Endothelial cell of umbilical vein (primary cell): ENCODE measurements around the gene WDR27. TPM values are rescaled to one million over a fixed set of nuclear protein-coding genes. Genes with fewer than 3 reads are reported as not detected.

Source experiments
- BruUV-seq: library from RNA; stranded (reverse); fragments of 400-500 nt; replicated peaks from 2 replicates; lab custom pipeline; 2021; lab: Mats Ljungman, UMichigan
- CTCF ChIA-PET: fragments of 300-600, 350-600 bp; sonication (Branson Sonifier 250); formaldehyde crosslinking; loops from one replicate; lab custom pipeline; 2021; ENCODE audit warnings: antibody characterized with exemption, inconsistent platforms; lab: Charles Lee
- POLR2A ChIA-PET: fragments of 300-600, 350-600 bp; sonication (Branson Sonifier 250); formaldehyde crosslinking; loops from one replicate; lab custom pipeline; 2021; ENCODE audit warnings: antibody characterized with exemption, inconsistent platforms; lab: Charles Lee
- DNase-seq: peaks from one replicate; pipeline ENCODE4 v3.0.0-alpha.2; 2011; ENCODE audit warnings: low read depth, low spot score
- FAIRE-seq: peaks from 2 replicates; lab custom pipeline; 2011; peaks lifted over from hg19 to GRCh38; lab: Jason Lieb, UNC
- H2AFZ ChIP-seq: 2 replicates; pipeline ENCODE4 v1.6.0; 2012; ENCODE audit warnings: low read depth, low read length, control low read depth, inconsistent platforms
- H3K27ac ChIP-seq: 2 replicates; pipeline ENCODE4 v1.5.1; 2011; ENCODE audit warnings: low read depth, mild to moderate bottlenecking, control low read depth, low read length, moderate library complexity; ENCODE audit not compliant: insufficient read depth
- H3K27me3 ChIP-seq, 2 experiments: 2 replicates each; pipeline versions ENCODE4 v1.6.0 to v1.6.1; 2011; ENCODE audit warnings: low read length in 2 of 2, mixed read lengths in 1 of 2; ENCODE audit not compliant: control insufficient read depth in 2 of 2, insufficient read depth in 2 of 2
- H3K36me3 ChIP-seq, 2 experiments: 2 replicates in 1 of 2; 3 replicates in 1 of 2; pipeline ENCODE4 v1.5.1; 2011; ENCODE audit warnings: low read length in 2 of 2, mild to moderate bottlenecking in 1 of 2, moderate library complexity in 1 of 2; ENCODE audit not compliant: control insufficient read depth in 2 of 2, insufficient read depth in 2 of 2; ENCODE audit errors: extremely low read depth in 1 of 2
- H3K4me1 ChIP-seq: 3 replicates; pipeline ENCODE4 v1.5.1; 2011; ENCODE audit warnings: mild to moderate bottlenecking, low read length; ENCODE audit not compliant: control insufficient read depth, insufficient read depth; ENCODE audit errors: extremely low read depth
- H3K4me2 ChIP-seq: 2 replicates; pipeline ENCODE4 v1.6.1; 2011; ENCODE audit warnings: low read length, control low read depth, mixed read lengths; ENCODE audit not compliant: insufficient read depth
- H3K4me3 ChIP-seq, 3 experiments: fragments of 200-600 bp in 1 of 3; sonication (generic), shearing (Covaris generic) in 1 of 3; replicated peaks in 1 of 3; 2 replicates each; pipeline ENCODE4 v1.5.1; 2011 to 2016; ENCODE audit warnings: control low read depth in 3 of 3, low read length in 3 of 3, mild to moderate bottlenecking in 2 of 3, inconsistent platforms in 1 of 3, low read depth in 1 of 3, moderate library complexity in 1 of 3; ENCODE audit not compliant: insufficient read depth in 1 of 3
- H3K79me2 ChIP-seq: 2 replicates; pipeline ENCODE4 v1.6.0; 2012; ENCODE audit warnings: low read length, inconsistent platforms; ENCODE audit not compliant: control insufficient read depth, insufficient read depth
- H3K9ac ChIP-seq: replicated peaks from 2 replicates; pipeline ENCODE3; 2011; ENCODE audit warnings: low read length, control low read depth; ENCODE audit not compliant: insufficient read depth; ENCODE audit errors: extremely low read depth
- H3K9me1 ChIP-seq: replicated peaks from 3 replicates; pipeline ENCODE4 v1.6.0; 2011; ENCODE audit warnings: mild to moderate bottlenecking, low read length; ENCODE audit not compliant: control insufficient read depth, insufficient read depth; ENCODE audit errors: extremely low read depth
- H3K9me3 ChIP-seq: replicated peaks from 2 replicates; pipeline ENCODE4 v1.5.1; 2012; ENCODE audit warnings: low read length, inconsistent platforms; ENCODE audit not compliant: control insufficient read depth, insufficient read depth
- H4K20me1 ChIP-seq: replicated peaks from 2 replicates; pipeline ENCODE3; 2011; ENCODE audit warnings: mild to moderate bottlenecking, low read length; ENCODE audit not compliant: control insufficient read depth, insufficient read depth; ENCODE audit errors: extremely low read depth
- EZH2 ChIP-seq: IDR thresholded peaks from 2 replicates; pipeline ENCODE4 v1.6.1; 2012; ENCODE audit warnings: borderline replicate concordance, low read depth, mild to moderate bottlenecking, moderate library complexity, low read length, inconsistent platforms; ENCODE audit not compliant: severe bottlenecking
- FOS ChIP-seq: IDR thresholded peaks from 2 replicates; pipeline ENCODE4 v1.6.1; 2011; ENCODE audit warnings: mild to moderate bottlenecking, low read length, moderate library complexity, borderline replicate concordance; ENCODE audit not compliant: insufficient read depth
- GATA2 ChIP-seq: IDR thresholded peaks from 2 replicates; pipeline ENCODE4 v1.7.0; 2011; ENCODE audit warnings: low read depth, mild to moderate bottlenecking, moderate library complexity, mixed read lengths, low read length; ENCODE audit not compliant: insufficient read length, insufficient read depth
- JUN ChIP-seq: IDR thresholded peaks from 2 replicates; pipeline ENCODE4 v1.6.1; 2011; ENCODE audit warnings: borderline replicate concordance, low read depth; ENCODE audit not compliant: insufficient read length, insufficient read depth
- MYC ChIP-seq: IDR thresholded peaks from one replicate; pipeline ENCODE4 v1.6.1; 2011; ENCODE audit warnings: mild to moderate bottlenecking, low read depth, low read length
- POLR2A ChIP-seq: IDR thresholded peaks from 2 replicates; pipeline ENCODE4 v1.6.1; 2012; ENCODE audit warnings: low read depth, mild to moderate bottlenecking, control low read depth, low read length
- POLR2AphosphoS5 ChIP-seq: IDR thresholded peaks from 2 replicates; pipeline ENCODE4 v1.6.1; 2012; ENCODE audit warnings: low read depth, mild to moderate bottlenecking, control low read depth, low read length, moderate library complexity; ENCODE audit not compliant: insufficient read depth
- dilution Hi-C: fragments of 300-500 bp; cut with MboI; formaldehyde crosslinking; loops from one replicate; pipeline ENCODE4 v1.15.0; 2019; ENCODE audit warnings: low sequenced_read_pairs; ENCODE audit not compliant: extremely low pct_ligation_motif_present
- intact Hi-C: fragments of 100-400 bp; cut with micrococcal nuclease; formaldehyde crosslinking; loops from one replicate; pipeline ENCODE4 v1.10.0; 2022
- polyA plus RNA-seq, 4 experiments: library from polyadenylated mRNA; depleted of rRNA in 3 of 4; stranded (reverse) in 3 of 4; unstranded in 1 of 4; fragments of >200 nt; gene quantifications; 2 replicates each; pipeline versions ENCODE4 v1.2.1 to v1.2.3, GENCODE V29; 2011 to 2012; ENCODE audit warnings: missing spikeins in 1 of 4
- total RNA-seq: library from RNA; stranded (reverse); gene quantifications from 2 replicates; pipeline ENCODE4 v1.2.3, GENCODE V29; 2021
- TF ChIP-seq, protein P1 (sequence below), 2 donors: IDR thresholded peaks; 1 replicate in 1 of 2; 2 replicates in 1 of 2; pipeline ENCODE4 v1.5.1; 2011; ENCODE audit warnings: low read length in 2 of 2, mild to moderate bottlenecking in 2 of 2, moderate library complexity in 2 of 2, control low read depth in 1 of 2, inconsistent platforms in 1 of 2, low read depth in 1 of 2; ENCODE audit not compliant: insufficient read depth in 1 of 2; ENCODE audit errors: extremely low read depth in 1 of 2
- TF ChIP-seq, protein P2 (sequence below): IDR thresholded peaks from 2 replicates; pipeline ENCODE4 v1.6.1; 2011; ENCODE audit not compliant: insufficient read depth, insufficient read length

Gene WDR27
- total and polyA plus RNA-seq, 2 donors (not counting 3 experiments of a cell fraction or from before 2014, with no cell fraction given) = 60.1 to 69.7 TPM

DNA sequence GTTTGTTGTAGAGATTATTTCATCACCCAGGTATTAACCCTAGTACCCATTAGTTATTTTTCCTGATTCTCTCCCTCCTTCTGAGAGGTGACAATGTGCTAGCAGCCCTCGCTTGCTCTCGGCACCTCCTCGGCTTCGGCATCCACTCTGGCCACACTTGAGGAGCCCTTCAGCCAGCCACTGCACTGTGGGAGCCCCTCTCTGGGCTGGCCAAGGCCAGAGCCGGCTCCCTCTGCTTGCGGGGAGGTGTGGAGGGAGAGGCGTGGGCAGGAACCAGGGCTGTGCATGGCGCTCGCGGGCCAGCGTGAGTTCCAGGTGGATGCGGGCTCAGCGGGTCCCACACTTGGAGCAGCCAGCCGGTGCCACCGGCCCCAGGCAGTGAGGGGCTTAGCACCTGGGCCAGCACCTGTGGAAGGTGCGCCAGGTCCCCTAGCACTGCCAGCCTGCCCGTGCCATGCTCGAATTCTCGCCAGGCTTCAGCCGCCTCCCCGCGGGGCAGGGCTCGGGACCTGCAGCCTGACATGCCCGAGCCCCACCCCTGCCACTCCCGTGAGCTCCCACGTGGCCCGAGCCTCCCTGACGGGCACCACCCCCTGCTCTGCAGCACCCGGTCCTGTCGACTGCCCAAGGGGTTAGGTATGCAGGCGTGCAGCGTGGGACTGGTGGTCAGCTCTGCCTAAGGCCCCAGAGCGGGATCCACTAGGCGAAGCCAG lies 221.9 kb downstream of the WDR27 start:
- FAIRE-seq (no peak), DNase-seq (no peak)
- ChIA-PET POLR2A (no interaction called here), CTCF (no interaction called here)
- Histone ChIP-seq H3K36me3 (no peaks in the 10 kb centered on the region), H3K4me3 (no peak overlapping the region), H3K4me2 (no peak overlapping the region), H3K9me3 (no peaks in the 10 kb centered on the region), H3K9ac (no peak overlapping the region), H2AFZ (no peak overlapping the region), H3K27ac (no peak overlapping the region), H3K9me1 (no peaks in the 10 kb centered on the region), H3K79me2 (no peaks in the 10 kb centered on the region), H3K4me1 (no peaks in the 10 kb centered on the region), H3K27me3 (no peaks in the 10 kb centered on the region), H4K20me1 (no peaks in the 10 kb centered on the region)
- dilution Hi-C loops (no loop called here), intact Hi-C loops (no loop called here)
- TF ChIP-seq FOS (no peak), JUN (no peak), GATA2 (no peak), POLR2A (no peak), EZH2 (no peak), MYC (no peak), POLR2AphosphoS5 (no peak)
- TF ChIP-seq, protein P1, sequence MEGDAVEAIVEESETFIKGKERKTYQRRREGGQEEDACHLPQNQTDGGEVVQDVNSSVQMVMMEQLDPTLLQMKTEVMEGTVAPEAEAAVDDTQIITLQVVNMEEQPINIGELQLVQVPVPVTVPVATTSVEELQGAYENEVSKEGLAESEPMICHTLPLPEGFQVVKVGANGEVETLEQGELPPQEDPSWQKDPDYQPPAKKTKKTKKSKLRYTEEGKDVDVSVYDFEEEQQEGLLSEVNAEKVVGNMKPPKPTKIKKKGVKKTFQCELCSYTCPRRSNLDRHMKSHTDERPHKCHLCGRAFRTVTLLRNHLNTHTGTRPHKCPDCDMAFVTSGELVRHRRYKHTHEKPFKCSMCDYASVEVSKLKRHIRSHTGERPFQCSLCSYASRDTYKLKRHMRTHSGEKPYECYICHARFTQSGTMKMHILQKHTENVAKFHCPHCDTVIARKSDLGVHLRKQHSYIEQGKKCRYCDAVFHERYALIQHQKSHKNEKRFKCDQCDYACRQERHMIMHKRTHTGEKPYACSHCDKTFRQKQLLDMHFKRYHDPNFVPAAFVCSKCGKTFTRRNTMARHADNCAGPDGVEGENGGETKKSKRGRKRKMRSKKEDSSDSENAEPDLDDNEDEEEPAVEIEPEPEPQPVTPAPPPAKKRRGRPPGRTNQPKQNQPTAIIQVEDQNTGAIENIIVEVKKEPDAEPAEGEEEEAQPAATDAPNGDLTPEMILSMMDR (IDR thresholded peaks at IDR 0.05; ENCODE audit: extremely low read depth in 1 of 2, insufficient read depth in 1 of 2, low read depth in 1 of 2, low read length in 2 of 2) = no peak
- TF ChIP-seq, protein P2, sequence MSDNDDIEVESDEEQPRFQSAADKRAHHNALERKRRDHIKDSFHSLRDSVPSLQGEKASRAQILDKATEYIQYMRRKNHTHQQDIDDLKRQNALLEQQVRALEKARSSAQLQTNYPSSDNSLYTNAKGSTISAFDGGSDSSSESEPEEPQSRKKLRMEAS = no peak
- BruUV-seq = no TSS peak
